Right lobe of liver (tissue), 6 donors: ENCODE measurements around the gene ZNF837. TPM values are rescaled to one million over a fixed set of nuclear protein-coding genes. Genes with fewer than 3 reads are reported as not detected.
A peak's percentile ranks its signal among the peaks of the same experiment; 100 is the strongest.

Experiments
- ATAC-seq, 4 donors: fragments of 200-7000 bp; cut with Tn5 transposase; one replicate each; pipeline ENCODE4 v1.9.1; 2020; ENCODE audit warnings: mild to moderate bottlenecking in 4 of 4, moderate library complexity in 4 of 4
- DNase-seq, 3 donors: peaks; one replicate each; pipeline ENCODE4 v3.0.0-alpha.2; 2020
- H3K27ac ChIP-seq, 3 donors: fragments of 200-600 bp; one replicate each; pipeline ENCODE4 v1.8.0; 2022
- H3K27me3 ChIP-seq, 2 donors: fragments of 200-600 bp; one replicate each; pipeline ENCODE4 v1.8.0; 2022
- H3K36me3 ChIP-seq, 4 donors: fragments of 200-600 bp; sonication (generic) in 1 of 4; one replicate each; pipeline versions ENCODE4 v1.5.1 to v1.8.0; 2017 to 2022; ENCODE audit warnings: control low read depth in 1 of 4
- H3K4me1 ChIP-seq, 4 donors: fragments of 200-600 bp; sonication (generic) in 1 of 4; one replicate each; pipeline versions ENCODE4 v1.5.1 to v1.8.0; 2017 to 2022; ENCODE audit warnings: control low read depth in 1 of 4
- H3K4me3 ChIP-seq, 3 donors: fragments of 200-600 bp; one replicate each; pipeline ENCODE4 v1.8.0; 2022
- H3K9me3 ChIP-seq, 4 donors: fragments of 200-600 bp; sonication (generic) in 1 of 4; one replicate each; pipeline versions ENCODE4 v1.5.1 to v1.8.0; 2017 to 2022; ENCODE audit warnings: control low read depth in 1 of 4
- CTCF ChIP-seq, 4 donors: fragments of 200-600 bp in 3 of 4; fragments of 450-650 bp in 1 of 4; IDR thresholded peaks; one replicate each; pipeline versions ENCODE4 v1.5.1 to v1.8.0; 2016 to 2022; ENCODE audit warnings: antibody characterized with exemption in 4 of 4, mild to moderate bottlenecking in 2 of 4
- POLR2A ChIP-seq: fragments of 450-650 bp; IDR thresholded peaks from one replicate; pipeline ENCODE4 v1.6.1; 2017; ENCODE audit warnings: antibody characterized with exemption, mild to moderate bottlenecking
- WGBS: methylation state at CpG from one replicate; pipeline ENCODE4 v1.1.6; 2018; ENCODE audit warnings: low coverage, low lambda C conversion rate; ENCODE audit not compliant: insufficient coverage; ENCODE audit errors: missing lambda C conversion rate; 5-methylcytosine and 5-hydroxymethylcytosine counted together
- intact Hi-C, 2 donors: fragments of 100-400 bp; cut with DNase I; formaldehyde crosslinking; loops; one replicate each; pipeline versions ENCODE4 v1.11.2 to v1.14.1; 2022
- total RNA-seq, 6 experiments: library from RNA; depleted of rRNA in 2 of 6; stranded (reverse); fragments of >200 nt in 2 of 6; fragmentation: NEBNext Ultra II Directional in 3 of 6; extraction: Animal tissue kit (Norgen Biotek cat#: 25700) in 3 of 6; gene quantifications; one replicate each; pipeline versions ENCODE4 v1.1.0 to v1.2.4, GENCODE V29; 2016 to 2023
- donor health status: DM: no; HTN: yes; CAD: no.
- donor health status: DM: no; HTN: no; CAD: no.
- donor health status: DM: no; HTN: no; CAD: no.
- donor health status: DM: no; HTN: yes; CAD: no.
- donor health status: DM: no; HTN: yes; CAD: no.

The ZNF837 gene
- total RNA-seq, 6 experiments from 2014 or later, result 1.7 to 3.9 (median 2.4) TPM

- intact Hi-C loops, result no loop called here
- H3K4me1 ChIP-seq, result no peaks in the 10 kb centered on the region
- no peak overlapping the region for H3K27ac ChIP-seq
- ATAC-seq, result no peak
- TF ChIP-seq POLR2A, result no peak
- TF ChIP-seq CTCF (IDR thresholded peaks at IDR 0.05), result no peak
- no peaks in the 10 kb centered on the region for H3K27me3 ChIP-seq
- 89% methylated on average over 4 of the region's 4 CpGs for WGBS
- no peak overlapping the region for H3K4me3 ChIP-seq
- H3K36me3 ChIP-seq, result peaks cover 0 to 44% (median 21%) of the 10 kb centered on the region in 4 donors
- no peak for DNase-seq
- H3K9me3 ChIP-seq, result no peaks in the 10 kb centered on the region
Observed at GRCh38 chr19:58393725-58394033, 12.8 kb upstream of the ZNF837 start.

GRCh38 chr19:58392945-58393724 is 12.3 kb upstream of the ZNF837 start:
- no peaks in the 10 kb centered on the region for H3K27me3 ChIP-seq
- H3K4me1 ChIP-seq, result peaks cover 0 to under 1% (median under 1%) of the 10 kb centered on the region in 4 donors
- 92% methylated on average over 12 of the region's 26 CpGs for WGBS
- TF ChIP-seq POLR2A, result no peak
- no peak for TF ChIP-seq CTCF (IDR thresholded peaks at IDR 0.05)
- DNase-seq, result no peak
- no peaks in the 10 kb centered on the region for H3K9me3 ChIP-seq
- no peak overlapping the region for H3K4me3 ChIP-seq
- intact Hi-C loops, result no loop called here
- ATAC-seq, result no peak
- H3K27ac ChIP-seq, result no peak overlapping the region
- H3K36me3 ChIP-seq, result peaks cover 0 to 45% (median 21%) of the 10 kb centered on the region in 4 donors

GRCh38 chr19:58388175-58388526 is 7.3 kb upstream of the ZNF837 start:
- WGBS, result 95% methylated on average over 2 of the region's 3 CpGs
- peak in 1 of 3 donors; percentile 13 for DNase-seq
- Histone ChIP-seq H3K4me1 (peaks cover 0 to 16% (median 6%) of the 10 kb centered on the region in 4 donors), H3K27ac (no peak overlapping the region), H3K4me3 (peak overlapping the region; percentile 67 to 92 (median 87)), H3K27me3 (no peaks in the 10 kb centered on the region), H3K36me3 (peaks cover 0 to 28% (median 9%) of the 10 kb centered on the region in 4 donors), H3K9me3 (no peaks in the 10 kb centered on the region)
- TF ChIP-seq CTCF (IDR thresholded peaks at IDR 0.05), result no peak
- no peak for TF ChIP-seq POLR2A
- intact Hi-C loops, result no loop called here
- no peak for ATAC-seq

- peaks cover 0 to 16% (median 6%) of the 10 kb centered on the region in 4 donors for H3K4me1 ChIP-seq
- no peak for TF ChIP-seq POLR2A
- TF ChIP-seq CTCF (IDR thresholded peaks at IDR 0.05), result no peak
Observed at GRCh38 chr19:58387338-58388174, 6.7 kb upstream of the ZNF837 start.

More at GRCh38 chr19:58387338-58388174, 6.7 kb upstream of the ZNF837 start:
- Histone ChIP-seq H3K27ac (peak overlapping the region in 2 of 3 donors; percentile 93 to 98), H3K9me3 (no peaks in the 10 kb centered on the region), H3K27me3 (no peaks in the 10 kb centered on the region), H3K36me3 (peaks cover 0 to 22% (median 5%) of the 10 kb centered on the region in 4 donors), H3K4me3 (peak overlapping the region; percentile 67 to 92 (median 87))
- ATAC-seq, result no peak
- WGBS, result 4% methylated on average over 35 of the region's 39 CpGs
- intact Hi-C loops, result no loop called here
- peak in 1 of 3 donors; percentile 11 for DNase-seq
